ENCODE data around the gene DEXI.
"Not testable (repeated sequence)": the region's sequence is repeated elsewhere in the genome, so short reads cannot be mapped to it uniquely, and the experiment has no call there.

DEXI gene

DNA sequence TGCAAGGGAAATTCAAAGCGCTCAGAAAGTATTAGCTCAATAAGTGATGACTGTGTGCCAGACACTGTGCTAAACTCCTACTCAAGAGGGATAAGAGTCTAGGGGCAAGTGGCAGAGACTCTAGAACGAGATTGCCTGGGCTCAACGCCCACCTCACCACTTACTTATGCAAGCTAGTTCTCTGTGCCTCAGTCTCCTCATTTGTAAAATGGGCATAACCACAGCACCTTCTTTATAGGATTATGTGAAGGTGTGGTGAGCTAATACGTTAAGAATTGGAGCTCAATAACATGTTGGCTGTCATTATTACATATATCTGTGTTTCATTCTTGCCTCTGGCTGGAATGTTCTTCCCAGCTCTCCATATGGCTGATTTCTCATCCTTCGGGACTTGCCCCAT lies 15.4 kb downstream of the DEXI start:
- no peak for DNase-seq (ENCODE audit: low spot score)

DNA sequence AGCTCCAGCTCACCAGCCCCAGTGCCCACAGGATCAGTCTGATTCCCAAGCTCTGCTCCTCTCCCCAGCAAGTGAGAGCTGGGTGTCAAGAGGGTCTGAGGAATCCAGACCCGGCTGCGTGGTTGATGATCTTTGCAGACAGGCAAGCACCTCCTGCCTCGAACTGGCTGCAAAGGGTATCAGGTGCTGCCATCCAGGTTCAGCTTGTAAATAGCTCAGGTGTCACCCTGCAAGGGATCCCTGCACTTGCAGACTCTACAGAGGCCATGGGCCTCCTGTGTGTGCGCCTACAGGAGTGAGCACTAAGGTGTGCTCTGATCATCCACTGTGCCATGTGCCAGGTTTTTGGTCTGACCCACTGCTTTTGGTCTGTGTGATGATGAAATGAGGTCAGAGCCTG lies 16.2 kb downstream of the DEXI start:
- DNase-seq (ENCODE audit: low spot score): no peak

DNA sequence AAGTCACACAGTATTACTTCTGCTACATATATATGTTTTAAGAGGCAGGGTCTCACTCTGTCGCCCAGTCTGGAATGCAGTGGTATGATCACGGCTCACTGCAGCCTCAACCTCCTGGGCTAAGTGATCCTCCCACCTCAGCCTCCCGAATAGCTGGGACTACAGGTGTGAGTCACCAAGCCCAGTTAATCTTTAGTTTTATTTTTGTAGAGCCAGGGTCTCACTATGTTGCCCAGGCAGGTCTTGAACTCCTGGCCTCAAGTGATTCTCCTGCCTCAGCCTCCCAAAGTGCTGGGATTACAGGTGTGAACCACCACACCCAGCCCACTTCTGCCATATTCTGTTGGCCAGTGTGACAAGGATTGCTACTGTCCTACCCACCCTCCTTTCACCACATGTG lies 17.0 kb downstream of the DEXI start:
- not testable (repeated sequence) for DNase-seq (ENCODE audit: low spot score)

DNA sequence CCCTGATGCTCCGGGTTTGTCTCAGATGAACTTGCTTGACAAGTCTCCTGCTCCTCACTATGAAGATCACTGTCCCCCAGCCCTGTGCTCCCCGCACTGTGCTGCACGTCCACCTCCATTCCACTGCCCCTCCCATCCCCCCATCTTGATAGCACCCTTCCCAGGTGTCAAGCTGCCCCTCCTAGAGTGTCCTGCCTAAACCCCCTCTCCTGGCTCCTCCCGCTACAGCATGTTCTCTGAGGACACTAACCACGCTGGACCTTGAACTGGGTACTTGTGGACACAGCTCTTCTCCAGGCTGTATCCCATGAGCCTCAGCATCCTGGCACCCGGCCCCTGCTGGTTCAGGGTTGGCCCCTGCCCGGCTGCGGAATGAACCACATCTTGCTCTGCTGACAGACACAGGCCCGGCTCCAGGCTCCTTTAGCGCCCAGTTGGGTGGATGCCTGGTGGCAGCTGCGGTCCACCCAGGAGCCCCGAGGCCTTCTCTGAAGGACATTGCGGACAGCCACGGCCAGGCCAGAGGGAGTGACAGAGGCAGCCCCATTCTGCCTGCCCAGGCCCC lies 18.5 kb downstream of the DEXI start:
- peak; percentile 63 for DNase-seq (ENCODE audit: low spot score)

DNA sequence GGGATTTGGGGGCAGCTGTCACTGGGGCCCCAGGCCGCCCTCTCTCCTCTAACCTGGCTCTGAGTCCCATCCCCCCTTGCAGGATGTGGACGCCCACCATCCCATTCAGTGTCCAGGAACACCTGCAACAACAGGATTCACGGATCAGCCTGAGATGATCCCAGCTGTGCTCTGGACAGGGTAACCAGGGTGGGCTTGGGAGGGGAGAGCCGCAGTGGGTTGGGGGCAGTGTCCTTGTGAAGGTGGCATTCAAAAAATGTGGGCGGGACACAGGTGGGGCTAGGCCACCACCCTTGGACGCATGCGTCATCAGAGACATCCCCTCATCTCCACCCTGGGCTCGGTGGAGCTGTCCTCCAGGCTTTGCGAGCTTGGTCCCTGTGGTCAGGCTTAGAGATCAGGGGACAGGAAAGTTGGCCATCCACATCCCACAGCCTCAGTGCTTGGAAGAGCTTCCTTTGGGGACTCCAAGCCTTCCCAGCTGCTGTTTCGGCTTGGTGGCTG lies 19.1 kb downstream of the DEXI start:
- DNase-seq (ENCODE audit: low spot score): no peak

DNA sequence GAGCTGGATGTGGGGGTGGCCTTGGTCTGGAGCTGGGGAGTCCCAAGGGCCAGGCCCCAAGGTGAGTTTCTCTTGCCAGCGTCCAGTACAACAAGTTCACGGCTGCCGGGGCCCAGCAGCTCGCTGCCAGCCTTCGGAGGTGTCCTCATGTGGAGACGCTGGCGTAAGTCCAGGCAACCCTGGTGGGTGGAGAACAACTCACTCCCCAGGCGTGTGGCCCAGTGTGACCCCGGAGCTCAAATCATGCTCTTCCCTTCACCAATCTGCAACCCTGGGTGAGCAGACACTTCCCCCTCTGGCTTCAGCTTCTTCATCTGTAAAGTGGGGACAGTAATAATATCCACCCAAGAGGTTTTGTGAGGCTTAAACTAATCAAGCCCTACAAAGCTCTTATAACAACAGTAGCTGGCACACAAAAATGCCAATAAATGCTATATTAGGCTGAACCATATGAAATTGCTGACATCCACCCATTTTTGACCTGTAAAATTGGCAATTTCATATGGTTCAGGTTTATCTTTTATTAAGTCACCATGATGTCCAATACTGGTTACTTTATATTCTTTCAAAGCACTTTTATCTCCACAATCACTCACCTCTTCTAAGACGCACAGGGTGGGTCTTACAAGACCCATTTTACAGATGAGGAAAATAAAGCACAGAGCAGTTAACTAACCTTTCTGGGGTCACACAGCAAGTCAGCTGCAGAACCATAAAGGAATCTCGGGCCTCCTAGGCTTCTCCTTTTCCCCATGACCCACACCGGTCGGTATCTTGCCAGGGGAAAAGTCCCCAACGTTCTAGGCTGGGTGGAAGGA lies 19.7 kb downstream of the DEXI start:
- no peak for DNase-seq (ENCODE audit: low spot score)

DNA sequence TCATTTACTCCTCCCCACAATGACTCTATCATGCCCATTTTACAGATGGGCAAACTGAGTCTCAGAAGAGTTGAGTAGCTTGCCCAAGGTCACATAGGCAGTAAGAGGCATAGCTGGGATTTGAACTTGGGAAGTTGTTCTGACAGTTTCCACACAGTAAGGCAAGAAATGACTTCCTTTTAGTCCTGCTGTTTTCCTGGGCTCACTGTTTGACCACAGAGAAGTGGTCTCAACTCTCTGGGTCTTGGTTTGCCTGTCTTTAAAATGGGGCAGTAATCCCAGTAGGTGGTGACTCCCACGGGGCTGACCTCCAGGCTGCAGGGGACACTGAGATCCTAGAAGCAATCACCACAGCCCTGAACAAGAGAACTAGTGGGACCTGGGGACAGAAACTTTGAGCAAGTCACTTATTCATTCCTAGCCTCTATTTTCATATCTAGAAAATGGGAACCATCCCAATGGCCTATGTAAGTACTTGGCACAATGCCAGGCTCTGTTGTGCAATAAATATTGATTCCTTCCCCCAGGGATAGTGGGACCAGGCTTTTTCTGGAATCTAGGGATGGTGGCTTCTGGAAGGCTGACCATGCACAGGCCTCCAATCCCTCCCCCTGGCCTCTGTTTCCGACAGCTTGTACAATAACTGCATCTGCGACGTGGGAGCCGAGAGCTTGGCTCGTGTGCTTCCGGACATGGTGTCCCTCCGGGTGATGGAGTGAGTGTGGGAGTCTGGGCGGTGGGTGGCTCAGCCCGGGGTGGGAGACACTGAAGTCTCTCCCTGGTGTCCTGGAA lies 20.5 kb downstream of the DEXI start:
- DNase-seq (ENCODE audit: low spot score): no peak

DNA sequence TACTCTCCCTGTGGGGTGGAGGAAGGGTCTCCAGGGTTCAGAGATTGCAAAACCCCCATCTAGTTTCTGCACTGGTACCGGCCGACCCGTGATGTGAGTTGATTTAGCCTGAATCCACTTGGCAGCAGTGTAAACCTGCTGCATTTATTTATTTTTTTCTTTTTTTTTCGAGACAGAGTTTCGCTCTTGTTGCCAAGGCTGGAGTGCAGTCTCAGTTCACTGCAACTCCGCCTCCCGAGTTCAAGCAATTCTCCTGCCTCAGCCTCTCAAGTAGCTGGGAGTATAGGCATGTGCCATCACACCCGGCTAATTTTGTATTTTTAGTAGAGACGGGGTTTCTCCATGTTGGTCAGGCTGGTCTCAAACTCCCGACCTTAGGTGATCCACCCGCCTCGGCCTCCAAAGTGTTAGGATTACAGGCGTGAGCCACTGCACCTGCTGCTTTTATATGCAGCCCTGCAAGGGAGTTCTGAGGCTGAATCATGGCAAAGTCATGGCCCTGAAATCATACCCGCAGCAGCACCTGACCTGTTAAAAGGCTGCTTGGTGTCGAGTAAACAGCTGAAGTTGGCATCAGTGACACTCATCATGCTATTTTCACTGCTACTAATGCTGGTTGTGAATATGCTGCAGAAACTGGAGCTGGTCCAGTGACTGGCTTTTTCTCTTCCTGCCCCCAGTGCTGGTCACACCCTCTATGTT lies 21.4 kb downstream of the DEXI start:
- DNase-seq (ENCODE audit: low spot score): no peak

DNA sequence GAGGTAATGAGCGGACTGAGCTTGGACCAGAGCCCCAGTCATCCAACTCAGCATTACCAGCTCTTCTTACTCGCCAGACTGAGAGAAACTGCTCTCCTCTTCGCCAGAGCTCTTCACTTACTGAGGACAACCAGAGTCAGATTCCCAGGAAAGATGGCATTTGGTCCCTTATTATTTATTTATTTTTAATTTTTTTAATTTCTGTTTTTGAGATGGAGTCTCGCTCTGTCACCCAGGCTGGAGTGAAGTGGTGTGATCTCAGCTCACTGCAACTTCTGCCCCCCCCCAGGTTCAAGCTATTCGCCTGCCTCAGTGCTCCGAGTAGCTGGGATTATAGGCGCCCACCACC lies 23.3 kb downstream of the DEXI start:
- DNase-seq (ENCODE audit: low spot score): no peak

DNA sequence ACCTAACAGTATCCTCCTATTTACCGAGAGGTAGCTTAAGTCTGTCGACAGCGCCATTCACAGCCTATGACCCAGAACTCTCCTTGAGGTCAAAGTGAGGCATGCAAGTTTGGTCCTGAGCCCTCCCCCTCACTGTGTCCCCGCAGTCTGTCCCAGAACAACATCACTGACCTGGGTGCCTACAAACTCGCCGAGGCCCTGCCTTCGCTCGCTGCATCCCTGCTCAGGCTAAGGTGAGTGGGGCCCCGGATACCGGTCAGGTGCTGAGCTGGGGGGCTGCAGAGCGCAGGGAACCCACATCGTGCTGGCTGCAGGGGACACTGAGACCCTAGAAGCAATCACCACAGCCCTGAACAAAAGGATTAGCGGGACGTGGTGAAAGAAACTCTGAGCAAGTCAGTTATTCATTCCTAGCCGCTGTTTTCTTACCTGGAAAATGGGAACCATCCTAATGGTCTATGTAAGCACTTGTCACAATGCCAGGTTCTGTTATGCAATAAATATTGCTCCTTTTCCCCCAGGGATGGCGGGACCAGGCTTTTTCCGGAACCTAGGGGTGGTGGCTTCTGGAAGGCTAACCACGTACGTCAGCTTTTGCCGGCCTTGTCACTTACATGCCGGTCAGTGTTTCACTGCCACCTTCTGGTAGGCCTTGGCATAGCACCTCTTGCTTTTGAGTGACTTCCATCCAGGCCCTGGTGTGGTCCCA lies 23.8 kb downstream of the DEXI start:
- peak; percentile 93 for DNase-seq (ENCODE audit: low spot score)

DNA sequence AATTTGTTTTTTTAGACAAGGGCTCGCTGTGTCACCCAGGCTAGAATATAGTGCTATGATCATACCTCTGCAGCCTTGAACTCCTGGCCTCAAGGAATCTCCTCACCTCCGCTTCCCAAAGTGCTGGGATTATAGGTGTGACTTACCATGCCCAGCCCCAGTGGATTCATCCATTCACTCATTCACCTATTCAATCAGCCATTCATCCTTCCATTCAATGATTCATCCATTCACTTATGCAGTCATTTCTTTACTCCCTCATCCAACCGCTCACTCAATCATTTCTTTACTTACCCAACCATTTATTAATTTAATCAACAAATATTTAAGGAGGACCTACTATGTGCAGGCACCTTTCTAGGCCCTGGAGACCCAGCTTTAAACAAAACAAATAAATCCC lies 25.7 kb downstream of the DEXI start:
- no peak for DNase-seq (ENCODE audit: low spot score)

DNA sequence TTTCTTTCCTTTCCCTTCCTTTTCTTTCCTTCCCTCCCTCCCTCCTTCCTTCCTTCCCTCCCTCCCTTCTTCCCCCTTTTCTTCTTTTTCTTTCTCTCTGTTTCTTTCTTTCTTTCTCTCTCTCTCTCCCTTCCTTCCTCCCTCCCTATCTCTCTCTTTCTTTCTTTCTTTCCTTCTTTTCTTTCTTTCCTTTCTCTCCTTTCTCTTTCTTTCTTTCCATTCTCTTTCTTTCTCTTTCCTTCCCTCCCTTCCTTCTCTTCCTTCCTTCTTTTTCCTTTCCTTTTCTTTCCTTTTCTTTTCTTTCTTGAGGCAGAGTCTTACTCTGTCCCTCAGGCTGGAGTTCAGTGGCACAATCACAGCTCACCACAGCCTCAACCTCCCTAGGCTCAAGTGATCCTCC lies 31.0 kb downstream of the DEXI start:
- DNase-seq (ENCODE audit: low spot score): no peak

DNA sequence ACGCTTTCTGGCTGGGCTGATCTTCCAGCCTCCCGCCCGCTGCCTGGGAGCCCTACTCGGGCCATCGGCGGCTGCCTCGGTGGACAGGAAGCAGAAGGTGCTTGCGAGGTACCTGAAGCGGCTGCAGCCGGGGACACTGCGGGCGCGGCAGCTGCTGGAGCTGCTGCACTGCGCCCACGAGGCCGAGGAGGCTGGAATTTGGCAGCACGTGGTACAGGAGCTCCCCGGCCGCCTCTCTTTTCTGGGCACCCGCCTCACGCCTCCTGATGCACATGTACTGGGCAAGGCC lies 34.6 kb downstream of the DEXI start:
- DNase-seq (ENCODE audit: low spot score): no peak

DNA sequence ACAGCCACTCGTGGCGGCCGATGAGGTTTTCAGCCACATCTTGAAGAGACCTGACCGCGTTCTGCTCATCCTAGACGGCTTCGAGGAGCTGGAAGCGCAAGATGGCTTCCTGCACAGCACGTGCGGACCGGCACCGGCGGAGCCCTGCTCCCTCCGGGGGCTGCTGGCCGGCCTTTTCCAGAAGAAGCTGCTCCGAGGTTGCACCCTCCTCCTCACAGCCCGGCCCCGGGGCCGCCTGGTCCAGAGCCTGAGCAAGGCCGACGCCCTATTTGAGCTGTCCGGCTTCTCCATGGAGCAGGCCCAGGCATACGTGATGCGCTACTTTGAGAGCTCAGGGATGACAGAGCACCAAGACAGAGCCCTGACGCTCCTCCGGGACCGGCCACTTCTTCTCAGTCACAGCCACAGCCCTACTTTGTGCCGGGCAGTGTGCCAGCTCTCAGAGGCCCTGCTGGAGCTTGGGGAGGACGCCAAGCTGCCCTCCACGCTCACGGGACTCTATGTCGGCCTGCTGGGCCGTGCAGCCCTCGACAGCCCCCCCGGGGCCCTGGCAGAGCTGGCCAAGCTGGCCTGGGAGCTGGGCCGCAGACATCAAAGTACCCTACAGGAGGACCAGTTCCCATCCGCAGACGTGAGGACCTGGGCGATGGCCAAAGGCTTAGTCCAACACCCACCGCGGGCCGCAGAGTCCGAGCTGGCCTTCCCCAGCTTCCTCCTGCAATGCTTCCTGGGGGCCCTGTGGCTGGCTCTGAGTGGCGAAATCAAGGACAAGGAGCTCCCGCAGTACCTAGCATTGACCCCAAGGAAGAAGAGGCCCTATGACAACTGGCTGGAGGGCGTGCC lies 35.1 kb downstream of the DEXI start:
- DNase-seq (ENCODE audit: low spot score): peak; percentile 47

DNA sequence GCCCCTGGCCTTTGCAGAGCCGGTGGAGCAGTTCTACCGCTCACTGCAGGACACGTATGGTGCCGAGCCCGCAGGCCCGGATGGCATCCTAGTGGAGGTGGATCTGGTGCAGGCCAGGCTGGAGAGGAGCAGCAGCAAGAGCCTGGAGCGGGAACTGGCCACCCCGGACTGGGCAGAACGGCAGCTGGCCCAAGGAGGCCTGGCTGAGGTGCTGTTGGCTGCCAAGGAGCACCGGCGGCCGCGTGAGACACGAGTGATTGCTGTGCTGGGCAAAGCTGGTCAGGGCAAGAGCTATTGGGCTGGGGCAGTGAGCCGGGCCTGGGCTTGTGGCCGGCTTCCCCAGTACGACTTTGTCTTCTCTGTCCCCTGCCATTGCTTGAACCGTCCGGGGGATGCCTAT lies 35.8 kb downstream of the DEXI start:
- DNase-seq (ENCODE audit: low spot score): no peak

DNA sequence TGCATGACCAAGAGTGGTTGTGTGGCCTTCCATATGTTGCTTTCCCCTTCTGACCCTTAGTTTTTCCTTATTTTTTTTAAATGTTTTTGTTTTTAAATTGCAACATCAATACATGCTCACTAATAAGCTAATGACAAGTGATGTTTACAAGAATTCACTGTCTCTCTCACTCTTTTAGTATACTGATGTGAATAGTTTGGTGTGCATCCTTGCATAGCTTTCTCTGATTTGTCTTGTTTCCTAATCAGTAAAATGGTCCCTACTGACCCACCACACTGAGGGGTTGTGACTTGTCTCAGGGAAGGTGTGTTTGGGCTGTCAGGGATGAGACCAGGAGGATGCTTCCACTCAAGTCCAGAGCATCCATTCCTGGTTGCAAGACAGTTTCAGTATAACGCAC lies 39.3 kb downstream of the DEXI start:
- no peak for DNase-seq (ENCODE audit: low spot score)

DNA sequence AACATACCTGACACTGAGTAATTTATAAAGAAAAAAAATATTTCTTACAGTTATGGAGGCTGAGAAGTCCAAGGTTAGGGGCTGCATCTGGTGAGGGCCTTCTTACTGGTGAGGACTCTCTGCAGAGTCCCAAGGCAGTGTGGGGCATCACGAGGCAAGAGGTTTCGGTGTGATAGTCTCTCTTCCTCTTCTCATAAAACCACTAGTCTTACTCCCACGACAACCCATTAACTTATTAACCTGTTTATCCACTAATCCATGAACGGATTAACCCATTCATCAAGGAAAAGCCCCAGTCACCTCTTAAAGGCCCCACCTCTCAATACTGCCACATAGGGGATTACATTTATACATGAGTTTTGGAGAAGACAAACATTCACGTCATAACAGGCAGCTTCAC lies 45.1 kb downstream of the DEXI start:
- no peak for DNase-seq (ENCODE audit: low spot score)

DNA sequence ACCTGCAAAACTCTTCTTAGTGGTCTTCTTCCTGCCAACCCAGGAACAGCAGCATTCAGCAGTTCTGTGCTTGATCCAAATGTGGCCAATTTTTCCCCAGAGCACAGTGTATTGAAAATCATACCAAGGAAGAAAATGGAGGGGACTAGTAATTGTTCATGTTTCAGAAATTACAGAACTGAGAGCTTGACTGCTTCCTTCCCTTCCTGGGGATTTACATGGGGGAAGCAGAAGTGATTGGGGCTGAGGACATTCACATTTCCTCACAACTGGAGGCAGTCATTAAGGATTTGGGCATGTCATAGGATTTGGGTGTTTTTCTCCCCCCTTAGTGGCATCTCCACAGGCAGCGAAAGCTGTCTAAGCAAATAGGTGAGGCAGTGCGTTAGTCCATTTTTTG lies 45.5 kb downstream of the DEXI start:
- no peak for DNase-seq (ENCODE audit: low spot score)

DNA sequence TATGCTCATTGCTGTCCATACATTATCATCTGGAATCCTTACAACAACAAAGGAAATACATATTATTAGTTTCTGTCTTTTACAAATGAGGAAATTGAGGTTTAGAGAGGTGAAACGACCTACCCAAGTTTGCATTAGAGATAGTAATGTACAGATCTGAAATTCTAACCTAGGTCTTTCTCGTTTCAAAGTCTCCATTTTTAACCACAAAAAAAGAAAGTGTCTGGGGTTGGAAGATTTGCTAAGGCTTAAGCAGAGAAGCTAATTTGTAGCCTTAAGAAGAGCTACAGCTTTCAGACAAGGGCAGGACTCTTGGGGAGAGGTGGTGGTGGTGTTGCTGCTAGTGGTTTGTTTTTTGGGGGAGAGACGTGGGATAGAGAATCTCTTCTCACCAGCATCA lies 46.1 kb downstream of the DEXI start:
- DNase-seq (ENCODE audit: low spot score): no peak

DNA sequence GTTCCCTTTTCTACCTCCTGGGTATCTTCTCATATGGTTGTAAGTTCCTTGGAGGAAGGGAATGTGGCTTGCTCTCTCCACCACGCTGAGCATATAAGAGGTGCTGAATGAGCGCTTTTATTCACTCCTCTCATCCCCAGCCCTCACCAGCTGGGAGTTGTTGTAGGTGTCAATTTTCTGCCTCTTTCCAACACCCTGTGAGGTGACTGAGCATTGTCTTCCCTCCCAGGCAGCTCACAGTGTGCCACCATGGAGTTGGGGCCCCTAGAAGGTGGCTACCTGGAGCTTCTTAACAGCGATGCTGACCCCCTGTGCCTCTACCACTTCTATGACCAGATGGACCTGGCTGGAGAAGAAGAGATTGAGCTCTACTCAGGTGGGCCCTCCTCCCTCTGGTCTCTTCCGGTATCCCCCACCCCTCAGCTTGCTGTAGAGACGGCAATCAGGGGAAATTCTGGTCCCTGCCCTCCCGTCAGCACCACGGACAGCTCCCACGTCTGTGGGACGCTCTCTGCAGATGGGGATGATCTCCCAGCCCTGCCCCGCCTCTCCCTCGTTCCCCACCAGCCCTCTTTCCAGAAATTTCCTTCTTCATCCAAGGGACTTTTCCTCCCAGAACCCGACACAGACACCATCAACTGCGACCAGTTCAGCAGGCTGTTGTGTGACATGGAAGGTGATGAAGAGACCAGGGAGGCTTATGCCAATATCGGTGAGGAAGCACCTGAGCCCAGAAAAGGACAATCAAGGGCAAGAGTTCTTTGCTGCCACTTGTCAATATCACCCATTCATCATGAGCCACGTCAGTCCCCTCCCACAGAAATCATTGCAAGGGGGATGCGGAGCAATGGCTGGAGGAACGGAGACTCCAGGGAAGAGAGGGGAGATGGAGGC lies 47.0 kb downstream of the DEXI start:
- DNase-seq (ENCODE audit: low spot score): no peak
